ENCODE data around the gene NSUN6. TPM values are rescaled to one million over a fixed set of nuclear protein-coding genes. Genes with fewer than 3 reads are reported as not detected.

NSUN6 gene
- total RNA-seq, 4 donors from 2014 or later, result 7.3 to 17.8 (median 7.9) TPM

DNA sequence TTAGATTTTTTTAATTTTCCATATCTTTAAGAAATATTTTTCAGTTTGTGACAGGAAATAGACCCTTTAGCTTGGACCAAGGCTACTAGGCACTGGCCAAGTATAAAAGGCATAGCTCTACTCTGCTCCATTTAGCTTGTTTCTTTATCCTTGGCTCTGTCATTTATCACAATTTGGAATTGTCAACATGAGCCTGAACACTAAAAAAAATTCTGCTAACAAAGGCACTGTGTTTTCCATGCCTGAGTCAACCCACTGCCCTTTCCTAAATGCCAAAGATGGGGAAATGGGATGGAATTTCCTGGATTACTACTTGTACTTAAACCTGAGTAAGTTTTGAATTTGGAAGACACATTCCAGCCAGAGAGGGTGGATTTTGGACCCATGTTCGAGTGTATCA, 128.4 kb downstream of the NSUN6 start:
- TF ChIP-seq, protein P1, sequence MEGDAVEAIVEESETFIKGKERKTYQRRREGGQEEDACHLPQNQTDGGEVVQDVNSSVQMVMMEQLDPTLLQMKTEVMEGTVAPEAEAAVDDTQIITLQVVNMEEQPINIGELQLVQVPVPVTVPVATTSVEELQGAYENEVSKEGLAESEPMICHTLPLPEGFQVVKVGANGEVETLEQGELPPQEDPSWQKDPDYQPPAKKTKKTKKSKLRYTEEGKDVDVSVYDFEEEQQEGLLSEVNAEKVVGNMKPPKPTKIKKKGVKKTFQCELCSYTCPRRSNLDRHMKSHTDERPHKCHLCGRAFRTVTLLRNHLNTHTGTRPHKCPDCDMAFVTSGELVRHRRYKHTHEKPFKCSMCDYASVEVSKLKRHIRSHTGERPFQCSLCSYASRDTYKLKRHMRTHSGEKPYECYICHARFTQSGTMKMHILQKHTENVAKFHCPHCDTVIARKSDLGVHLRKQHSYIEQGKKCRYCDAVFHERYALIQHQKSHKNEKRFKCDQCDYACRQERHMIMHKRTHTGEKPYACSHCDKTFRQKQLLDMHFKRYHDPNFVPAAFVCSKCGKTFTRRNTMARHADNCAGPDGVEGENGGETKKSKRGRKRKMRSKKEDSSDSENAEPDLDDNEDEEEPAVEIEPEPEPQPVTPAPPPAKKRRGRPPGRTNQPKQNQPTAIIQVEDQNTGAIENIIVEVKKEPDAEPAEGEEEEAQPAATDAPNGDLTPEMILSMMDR (IDR thresholded peaks at IDR 0.05), result no peak
- no peak for ATAC-seq (ENCODE audit: low FRiP score)
- no peak for DNase-seq (ENCODE audit: low spot score)

DNA sequence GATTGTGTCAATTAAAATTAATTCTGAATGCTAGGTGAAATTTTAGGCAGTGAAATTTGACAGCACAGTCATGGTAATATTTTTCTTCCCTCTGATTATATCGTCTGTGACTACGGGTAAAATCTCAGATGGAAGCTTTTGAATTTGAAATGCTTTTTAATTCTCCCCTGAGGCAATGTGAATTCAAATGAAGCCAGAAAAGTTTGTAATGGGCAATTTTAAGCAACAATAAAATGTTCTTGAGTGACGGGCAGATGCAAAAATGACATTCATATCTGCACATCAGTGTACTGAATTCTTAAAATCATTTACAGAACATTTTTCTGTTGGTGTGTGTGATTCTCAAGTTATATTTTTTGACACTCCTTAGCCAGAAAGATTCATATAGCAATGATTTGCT, 134.5 kb downstream of the NSUN6 start:
- TF ChIP-seq, protein P1 (IDR thresholded peaks at IDR 0.05), result no peak
- ATAC-seq (ENCODE audit: low FRiP score) (no peak), DNase-seq (ENCODE audit: low spot score) (no peak)

DNA sequence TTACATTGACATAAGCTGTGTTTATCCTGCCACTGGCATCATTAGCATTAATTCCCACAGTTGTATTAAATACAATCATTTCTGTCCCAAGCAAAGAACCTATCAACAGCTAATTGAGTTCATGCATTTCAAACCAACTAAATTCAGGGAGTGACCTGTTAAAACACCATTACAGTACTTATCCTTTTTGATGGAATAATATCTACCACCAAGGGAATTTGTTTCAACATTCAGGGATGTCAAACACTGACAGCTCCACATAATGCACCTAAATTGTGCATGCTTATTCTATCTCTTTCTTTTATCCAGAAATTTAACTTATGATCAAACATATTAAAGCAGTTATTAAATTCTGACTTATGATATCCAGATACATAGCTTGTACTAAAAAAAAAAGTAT, 136.8 kb downstream of the NSUN6 start:
- ATAC-seq (ENCODE audit: low FRiP score) (no peak), DNase-seq (ENCODE audit: low spot score) (no peak)
- TF ChIP-seq, protein P1 (IDR thresholded peaks at IDR 0.05), result no peak

DNA sequence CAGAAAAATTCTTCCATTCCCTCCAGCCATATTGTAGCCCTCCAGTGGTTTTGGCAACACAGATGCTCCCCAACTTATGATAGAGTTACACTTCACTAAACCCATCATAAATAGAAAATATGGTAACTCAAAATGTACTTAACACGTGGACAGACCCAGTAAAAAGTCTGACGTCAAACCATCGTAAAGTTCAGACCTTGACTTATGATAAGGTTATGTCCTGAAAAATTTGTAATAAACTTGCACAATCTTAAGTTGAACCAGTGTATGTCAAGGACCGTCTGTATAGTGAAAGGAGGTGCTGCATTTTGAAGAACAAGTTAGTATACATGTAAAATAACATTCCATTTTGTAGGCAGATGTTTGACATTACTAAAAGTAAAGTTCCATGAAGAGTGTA, 142.8 kb downstream of the NSUN6 start:
- no peak for ATAC-seq (ENCODE audit: low FRiP score)
- TF ChIP-seq, protein P1 (IDR thresholded peaks at IDR 0.05), result no peak
- DNase-seq (ENCODE audit: low spot score), result no peak

DNA sequence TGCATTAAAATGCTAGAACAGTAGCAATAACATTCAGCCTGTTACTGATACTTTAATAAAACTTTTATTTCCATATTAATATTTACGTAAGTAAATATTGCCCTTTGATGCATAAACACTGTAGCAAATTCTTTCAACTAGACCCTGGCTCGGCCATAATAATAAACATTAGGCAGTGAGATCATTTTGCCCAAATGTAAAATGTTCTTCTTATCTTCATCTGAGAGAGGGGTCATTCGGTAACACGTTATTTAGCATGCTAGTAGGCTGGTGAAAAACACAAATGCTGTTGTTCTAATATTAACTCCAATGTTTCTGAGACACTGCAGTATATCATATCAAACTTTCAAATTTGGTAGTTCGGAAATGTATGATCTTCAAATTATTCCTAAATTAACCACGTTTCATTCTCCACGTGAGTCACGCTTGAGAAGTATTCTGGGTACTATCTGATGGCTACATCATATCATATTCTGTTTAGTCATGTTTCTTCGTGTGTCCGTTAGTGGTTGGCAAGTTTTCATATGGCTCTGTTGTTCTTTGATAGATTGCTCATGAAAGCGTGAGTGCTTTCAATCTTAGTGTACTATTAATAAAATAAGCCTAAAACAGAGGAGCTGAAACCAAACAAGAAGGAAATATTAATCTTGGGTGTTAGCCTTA, 145.8 kb downstream of the NSUN6 start:
- no peak for DNase-seq (ENCODE audit: low spot score)
- TF ChIP-seq, protein P1 (IDR thresholded peaks at IDR 0.05), result no peak
- ATAC-seq (ENCODE audit: low FRiP score), result no peak

DNA sequence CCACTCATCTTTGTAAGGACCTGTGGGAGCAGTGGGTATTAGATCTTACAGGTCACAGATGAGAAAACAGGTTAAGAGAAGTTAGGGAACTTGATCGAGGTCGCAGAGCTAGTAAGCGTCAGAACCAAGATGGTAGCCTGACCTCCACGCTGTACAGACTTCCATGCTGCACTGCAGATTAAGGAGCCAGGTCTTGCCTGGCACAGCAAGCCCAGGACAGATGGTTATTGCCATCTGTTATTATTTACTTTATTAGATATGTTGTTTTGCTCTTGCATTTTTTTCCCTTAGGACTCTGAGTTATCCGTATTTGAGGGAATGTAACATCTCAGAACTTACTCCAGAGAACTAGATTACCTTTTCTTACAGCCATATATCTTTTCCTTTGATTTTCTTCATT, 147.2 kb downstream of the NSUN6 start:
- no peak for ATAC-seq (ENCODE audit: low FRiP score)
- no peak for DNase-seq (ENCODE audit: low spot score)
- TF ChIP-seq, protein P1 (IDR thresholded peaks at IDR 0.05), result no peak

DNA sequence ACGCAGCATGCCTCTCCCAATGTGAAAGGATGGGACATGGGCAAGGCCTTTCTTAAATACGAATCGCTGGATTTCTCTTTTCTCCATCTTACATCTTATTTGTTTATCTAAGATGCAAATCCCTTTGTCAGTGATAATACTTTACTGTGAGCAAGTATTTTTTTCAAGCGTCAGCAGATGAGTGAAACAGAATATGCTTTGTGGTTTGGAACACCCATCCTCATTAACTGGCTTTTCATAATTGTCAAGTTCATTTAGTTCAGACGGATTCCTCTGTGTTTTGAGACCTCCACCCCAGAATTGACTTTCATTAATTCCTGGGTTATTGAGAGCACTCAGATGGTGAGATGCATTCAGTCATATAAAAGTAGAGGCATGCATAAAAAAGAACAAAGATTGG, 149.8 kb downstream of the NSUN6 start:
- DNase-seq (ENCODE audit: low spot score), result no peak
- no peak for ATAC-seq (ENCODE audit: low FRiP score)
- TF ChIP-seq, protein P1 (IDR thresholded peaks at IDR 0.05), result no peak

Data from omental fat pad (tissue), 4 donors.